OCI-LY3 (cell line): ENCODE results near the gene SHANK3.

Source experiments
- H2AFZ ChIP-seq: fragments of 200-600, 300-600 bp; shearing (Covaris generic); 2 replicates; pipeline ENCODE4 v1.6.0; 2014; ENCODE audit warnings: antibody characterized with exemption, low read depth, low read length
- H3K27ac ChIP-seq: fragments of 200-600, 300-600 bp; sonication (generic); 2 replicates; pipeline ENCODE4 v1.5.1; 2014; ENCODE audit warnings: mild to moderate bottlenecking, low read length, moderate library complexity, mixed read lengths
- H3K27me3 ChIP-seq: fragments of 200-600, 300-600 bp; sonication (generic); 2 replicates; pipeline ENCODE4 v1.6.1; 2014; ENCODE audit warnings: low read depth, low read length, mixed read lengths
- H3K36me3 ChIP-seq: fragments of 200-600, 300-600 bp; sonication (generic); replicated peaks from 2 replicates; pipeline ENCODE3; 2014; ENCODE audit warnings: low read depth, low read length, mixed read lengths
- H3K4me1 ChIP-seq: fragments of 300-600, 200-600 bp; sonication (generic); 2 replicates; pipeline ENCODE4 v1.6.1; 2014; ENCODE audit warnings: low read length, mixed read lengths
- H3K4me2 ChIP-seq: fragments of 200-600, 300-600 bp; sonication (generic); 2 replicates; pipeline ENCODE4 v1.6.1; 2014; ENCODE audit warnings: low read length, mixed read lengths
- H3K4me3 ChIP-seq: fragments of 300-600, 200-600 bp; sonication (generic); 2 replicates; pipeline ENCODE4 v1.5.1; 2014; ENCODE audit warnings: antibody characterized with exemption, mild to moderate bottlenecking, low read length, moderate library complexity
- H3K79me2 ChIP-seq: fragments of 300-600, 200-600 bp; shearing (Covaris generic); 2 replicates; pipeline ENCODE4 v1.6.1; 2014; ENCODE audit warnings: mild to moderate bottlenecking, low read length, mixed read lengths
- H3K9ac ChIP-seq: fragments of 300-600, 200-600 bp; shearing (Covaris generic); 2 replicates; pipeline ENCODE4 v1.6.0; 2014; ENCODE audit warnings: mild to moderate bottlenecking, low read length, moderate library complexity
- H3K9me3 ChIP-seq: fragments of 200-600, 300-600 bp; shearing (Covaris generic); 2 replicates; pipeline ENCODE4 v1.6.1; 2014; ENCODE audit warnings: low read length, mixed read lengths; ENCODE audit not compliant: insufficient read depth
- H4K20me1 ChIP-seq: fragments of 200-600, 300-600 bp; sonication (generic); 2 replicates; pipeline ENCODE4 v1.6.1; 2016; ENCODE audit warnings: low read length, mixed read lengths; ENCODE audit not compliant: insufficient read depth
- CTCF ChIP-seq: fragments of 200-600, 300-600 bp; sonication (generic); IDR thresholded peaks from 2 replicates; pipeline ENCODE4 v1.5.1; 2014; ENCODE audit warnings: antibody characterized with exemption, low read length, low read depth
- EZH2phosphoT487 ChIP-seq: fragments of 200-600 bp; shearing (Covaris generic); IDR thresholded peaks from 2 replicates; pipeline ENCODE4 v1.6.1; 2018; ENCODE audit warnings: antibody characterized with exemption, mixed run types, low read depth

The SHANK3 gene

GRCh38 chr22:50701428-50702154, 29.0 kb downstream of the SHANK3 start:
- Histone ChIP-seq H3K4me1 (no peaks in the 10 kb centered on the region), H3K4me2 (no peak overlapping the region), H3K4me3 (no peak overlapping the region), H3K79me2 (no peaks in the 10 kb centered on the region), H3K9me3 (no peaks in the 10 kb centered on the region), H3K27ac (no peak overlapping the region), H4K20me1 (no peaks in the 10 kb centered on the region), H2AFZ (no peak overlapping the region), H3K9ac (no peak overlapping the region), H3K36me3 (no peaks in the 10 kb centered on the region), H3K27me3 (no peaks in the 10 kb centered on the region)
- TF ChIP-seq EZH2phosphoT487 (no peak), CTCF (no peak)

- Histone ChIP-seq H3K4me1 (no peaks in the 10 kb centered on the region), H3K27me3 (no peaks in the 10 kb centered on the region), H2AFZ (no peak overlapping the region), H3K27ac (no peak overlapping the region), H3K4me3 (no peak overlapping the region), H3K4me2 (no peak overlapping the region), H3K79me2 (no peaks in the 10 kb centered on the region), H3K9me3 (no peaks in the 10 kb centered on the region), H3K9ac (no peak overlapping the region), H3K36me3 (no peaks in the 10 kb centered on the region), H4K20me1 (no peaks in the 10 kb centered on the region)
- TF ChIP-seq EZH2phosphoT487 = no peak
These were observed 29.6 kb downstream of the SHANK3 start for GRCh38 chr22:50702261-50702671.

DNA sequence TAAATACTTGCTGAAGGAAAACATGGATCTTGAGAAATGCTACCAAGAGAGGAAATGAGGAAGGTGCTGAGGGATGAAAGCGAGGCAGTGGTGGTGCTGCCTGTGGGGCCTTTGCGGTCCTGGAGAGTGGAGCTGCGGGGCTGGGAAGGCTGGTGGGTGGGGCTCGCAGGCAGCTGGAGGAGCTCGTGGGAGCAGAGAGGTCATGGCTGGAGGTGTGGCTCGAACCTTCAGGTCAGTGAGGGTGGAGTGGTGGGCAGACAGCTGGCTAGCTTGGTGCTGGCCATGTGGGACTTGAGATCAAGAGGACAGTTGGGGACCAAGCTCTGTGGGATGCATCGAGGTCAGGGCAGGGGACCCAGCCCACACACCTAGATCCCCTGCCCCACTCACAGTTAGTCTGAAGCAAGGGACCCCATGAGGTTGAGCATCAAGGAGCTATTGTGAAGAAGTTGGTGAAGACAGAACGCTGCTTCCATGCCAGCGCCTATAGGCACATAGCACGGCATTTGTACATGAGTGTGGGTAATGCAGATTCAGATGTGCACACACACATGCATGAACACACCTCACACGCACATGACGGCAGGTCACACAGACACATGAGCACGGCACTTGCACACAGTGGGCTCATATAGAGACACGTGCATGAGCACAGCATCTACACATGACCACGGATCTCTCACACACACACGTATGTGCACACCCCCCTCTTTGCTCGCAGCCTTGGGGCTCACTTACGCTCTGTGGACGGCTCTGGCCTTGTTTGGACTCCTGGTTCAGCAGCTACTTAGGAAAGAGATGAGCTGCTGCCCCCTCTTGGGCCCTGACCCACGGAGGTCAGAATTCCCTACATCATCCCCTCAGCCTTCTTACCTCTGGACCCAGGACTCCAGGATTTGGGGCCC, 30.4 kb downstream of the SHANK3 start:
- no peaks in the 10 kb centered on the region for H3K36me3 ChIP-seq

More for the DNA sequence above, 30.4 kb downstream of the SHANK3 start:
- no peak overlapping the region for H3K4me2 ChIP-seq
- H3K27ac ChIP-seq = no peak overlapping the region
- H3K9me3 ChIP-seq = no peaks in the 10 kb centered on the region
- TF ChIP-seq CTCF (no peak), EZH2phosphoT487 (no peak)
- H3K9ac ChIP-seq = no peak overlapping the region
- no peaks in the 10 kb centered on the region for H3K27me3 ChIP-seq
- H3K79me2 ChIP-seq = no peaks in the 10 kb centered on the region
- H3K4me3 ChIP-seq = no peak overlapping the region
- H3K4me1 ChIP-seq = no peaks in the 10 kb centered on the region
- no peak overlapping the region for H2AFZ ChIP-seq
- H4K20me1 ChIP-seq = no peaks in the 10 kb centered on the region
